Activated T-helper 9 cell treated with anti-CD3 and anti-CD28 coated beads, Interleukin-2, amount 50 U/mL, for 16 hours (primary cell): ENCODE results near the gene TRIM56.
"Not testable (repeated sequence)": the region's sequence is repeated elsewhere in the genome, so short reads cannot be mapped to it uniquely, and the experiment has no call there.

Source experiments
- DNase-seq: peaks from one replicate; pipeline ENCODE4 v3.0.0-alpha.2; 2020; ENCODE audit warnings: low read depth

Gene TRIM56

DNA sequence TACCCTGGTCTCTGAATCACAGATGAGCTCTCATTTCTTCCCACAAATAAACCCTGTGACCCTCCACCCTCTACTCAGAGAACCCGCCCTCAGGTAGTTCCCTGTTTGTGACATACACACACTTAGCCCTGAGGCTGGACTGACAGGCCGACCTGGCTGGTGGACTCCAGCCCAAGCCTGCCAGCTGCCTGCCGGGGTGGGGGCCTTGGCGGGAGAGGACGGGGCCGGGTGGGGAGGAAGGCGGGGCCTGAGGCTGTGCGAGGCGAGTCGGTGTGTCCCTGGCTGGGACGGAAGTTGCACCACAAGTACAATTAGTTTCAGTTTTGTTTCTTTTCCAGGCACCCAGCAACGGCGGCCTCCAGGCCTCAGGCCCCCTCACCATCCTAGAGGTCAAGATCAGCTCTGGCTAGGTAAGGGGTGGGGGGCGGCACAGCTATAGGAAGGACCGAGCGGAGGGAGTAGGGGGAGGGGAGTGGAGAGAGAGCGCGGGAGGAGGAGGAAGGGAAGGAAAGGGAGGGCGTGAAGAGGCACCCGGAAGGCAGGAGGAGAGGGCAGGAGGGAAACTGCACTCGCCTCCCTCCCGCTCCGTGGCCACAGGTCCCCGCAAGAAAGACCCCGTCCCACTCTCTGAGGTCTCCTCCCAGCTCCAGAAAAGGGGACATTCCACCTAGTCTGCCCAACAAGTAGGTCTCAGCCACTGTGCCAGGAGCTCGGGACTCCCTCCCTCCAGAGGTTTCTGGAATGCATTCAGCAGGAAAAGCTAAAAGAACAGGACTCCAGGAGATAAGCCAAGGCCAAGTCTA lies at the start of gene TRIM56:
TRIM56 (plus strand) TSS at position 320 of the 803 bp plus-strand sequence. CDS start 1,832 bp downstream, outside the sequence.
- peak; percentile 62 for DNase-seq

DNA sequence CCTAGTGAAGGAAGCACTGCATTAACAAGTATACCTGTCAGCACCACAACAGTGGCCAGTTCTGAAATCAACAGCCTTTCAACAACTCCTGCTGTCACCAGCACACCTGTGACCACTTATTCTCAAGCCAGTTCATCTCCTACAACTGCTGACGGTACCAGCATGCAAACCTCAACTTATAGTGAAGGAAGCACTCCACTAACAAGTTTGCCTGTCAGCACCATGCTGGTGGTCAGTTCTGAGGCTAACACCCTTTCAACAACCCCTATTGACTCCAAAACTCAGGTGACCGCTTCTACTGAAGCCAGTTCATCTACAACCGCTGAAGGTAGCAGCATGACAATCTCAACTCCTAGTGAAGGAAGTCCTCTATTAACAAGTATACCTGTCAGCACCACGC lies 49.3 kb upstream of the TRIM56 start:
- DNase-seq, result no peak

DNA sequence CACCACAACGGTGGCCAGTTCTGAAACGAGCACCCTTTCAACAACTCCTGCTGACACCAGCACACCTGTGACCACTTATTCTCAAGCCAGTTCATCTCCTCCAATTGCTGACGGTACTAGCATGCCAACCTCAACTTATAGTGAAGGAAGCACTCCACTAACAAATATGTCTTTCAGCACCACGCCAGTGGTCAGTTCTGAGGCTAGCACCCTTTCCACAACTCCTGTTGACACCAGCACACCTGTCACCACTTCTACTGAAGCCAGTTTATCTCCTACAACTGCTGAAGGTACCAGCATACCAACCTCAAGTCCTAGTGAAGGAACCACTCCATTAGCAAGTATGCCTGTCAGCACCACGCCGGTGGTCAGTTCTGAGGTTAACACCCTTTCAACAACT lies 44.0 kb upstream of the TRIM56 start:
- DNase-seq, result not testable (repeated sequence)

- peak; percentile 14 for DNase-seq
Observed at GRCh38 chr7:101058355-101058754, 26.9 kb upstream of the TRIM56 start.

DNA sequence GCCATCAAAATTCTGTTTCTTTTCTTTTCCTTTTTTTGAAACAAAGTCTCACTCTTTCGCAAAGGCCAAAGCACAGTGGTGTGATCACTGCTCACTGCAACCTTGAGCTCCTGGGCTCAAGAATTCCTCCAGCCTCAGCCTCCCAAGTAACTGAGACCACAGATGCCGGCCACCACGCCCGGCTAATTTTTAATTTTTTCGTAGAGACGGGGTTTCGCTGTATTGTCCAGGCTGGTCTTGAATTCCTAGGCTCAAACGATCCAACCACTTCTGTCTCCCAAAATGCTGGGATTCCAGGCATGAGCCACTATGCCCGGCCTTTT lies 25.7 kb upstream of the TRIM56 start:
- DNase-seq, result no peak

DNA sequence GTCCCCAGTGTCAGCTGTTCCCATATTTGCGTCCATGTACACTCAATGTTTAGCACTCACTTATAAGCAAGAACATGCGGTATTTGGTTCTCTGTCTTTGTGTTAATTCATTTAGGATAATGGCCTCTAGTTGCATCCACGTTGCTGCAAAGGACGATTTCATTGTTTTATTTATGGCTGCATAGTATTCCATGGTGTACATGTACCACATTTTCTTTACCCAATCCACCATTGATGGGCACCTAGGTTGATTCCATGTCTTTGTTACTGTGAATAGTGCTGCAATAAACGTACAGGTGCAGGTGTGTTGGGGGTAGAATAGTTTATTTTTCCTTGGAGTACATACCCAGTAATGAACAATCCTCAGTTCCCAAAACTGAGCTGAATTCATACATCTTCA lies 24.3 kb upstream of the TRIM56 start:
- DNase-seq, result no peak

DNA sequence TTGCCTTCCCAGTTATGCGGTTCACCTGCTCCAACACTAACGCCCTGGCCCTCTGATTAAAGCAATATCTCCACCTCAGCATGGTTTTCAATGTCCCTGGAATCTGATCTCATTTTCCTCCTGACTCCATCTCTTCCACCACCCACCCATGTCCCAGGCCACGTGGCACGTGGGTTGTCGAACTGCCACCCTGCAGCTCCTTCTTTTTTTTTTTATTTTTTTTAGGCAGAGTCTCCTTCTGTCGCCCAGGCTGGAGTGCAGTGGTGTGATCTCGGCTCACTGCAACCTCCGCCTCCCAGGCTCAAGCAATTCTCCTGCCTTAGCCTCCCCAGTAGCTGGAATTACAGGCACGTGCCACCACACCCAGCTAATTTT lies 21.1 kb upstream of the TRIM56 start:
- DNase-seq, result not testable (repeated sequence)

- not testable (repeated sequence) for DNase-seq
Observed at GRCh38 chr7:101065162-101065561, 20.1 kb upstream of the TRIM56 start.

DNA sequence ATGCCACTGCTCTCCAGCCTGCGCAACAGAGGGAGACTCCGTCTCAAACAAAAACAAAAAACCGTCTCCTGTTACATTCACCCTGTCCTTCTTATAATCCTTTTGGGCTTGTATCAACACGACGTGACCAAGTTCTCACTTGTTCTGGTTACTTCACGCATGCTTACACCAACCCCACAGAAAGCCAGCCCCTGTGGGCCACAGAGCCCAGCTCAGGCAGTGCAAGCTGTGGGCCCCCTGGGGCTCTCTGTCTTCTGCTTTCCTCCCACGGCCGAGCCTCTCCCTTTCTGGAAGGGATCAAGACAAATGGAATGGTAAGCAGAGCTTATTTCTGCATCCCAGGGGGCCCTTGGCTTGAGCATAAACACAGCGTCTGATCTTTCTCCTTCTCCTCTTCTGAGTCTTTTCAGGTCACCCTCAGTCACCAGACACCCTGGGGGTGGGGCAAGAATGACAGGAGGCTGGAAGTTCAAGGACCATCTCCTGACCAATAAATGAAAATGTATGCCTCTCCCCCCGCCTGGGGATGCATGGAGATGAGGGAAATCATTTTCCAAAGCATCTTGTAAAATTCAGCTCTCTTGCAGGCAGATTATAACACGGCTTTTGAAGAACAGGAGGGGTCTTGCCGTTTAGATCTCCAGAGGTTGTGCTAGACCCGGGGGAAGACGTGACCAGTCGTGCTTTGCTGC lies 19.0 kb upstream of the TRIM56 start:
- DNase-seq, result no peak

- no peak for DNase-seq
Observed at GRCh38 chr7:101066833-101067177, 18.5 kb upstream of the TRIM56 start.

- no peak for DNase-seq
Observed at GRCh38 chr7:101068401-101068800, 16.9 kb upstream of the TRIM56 start.

DNA sequence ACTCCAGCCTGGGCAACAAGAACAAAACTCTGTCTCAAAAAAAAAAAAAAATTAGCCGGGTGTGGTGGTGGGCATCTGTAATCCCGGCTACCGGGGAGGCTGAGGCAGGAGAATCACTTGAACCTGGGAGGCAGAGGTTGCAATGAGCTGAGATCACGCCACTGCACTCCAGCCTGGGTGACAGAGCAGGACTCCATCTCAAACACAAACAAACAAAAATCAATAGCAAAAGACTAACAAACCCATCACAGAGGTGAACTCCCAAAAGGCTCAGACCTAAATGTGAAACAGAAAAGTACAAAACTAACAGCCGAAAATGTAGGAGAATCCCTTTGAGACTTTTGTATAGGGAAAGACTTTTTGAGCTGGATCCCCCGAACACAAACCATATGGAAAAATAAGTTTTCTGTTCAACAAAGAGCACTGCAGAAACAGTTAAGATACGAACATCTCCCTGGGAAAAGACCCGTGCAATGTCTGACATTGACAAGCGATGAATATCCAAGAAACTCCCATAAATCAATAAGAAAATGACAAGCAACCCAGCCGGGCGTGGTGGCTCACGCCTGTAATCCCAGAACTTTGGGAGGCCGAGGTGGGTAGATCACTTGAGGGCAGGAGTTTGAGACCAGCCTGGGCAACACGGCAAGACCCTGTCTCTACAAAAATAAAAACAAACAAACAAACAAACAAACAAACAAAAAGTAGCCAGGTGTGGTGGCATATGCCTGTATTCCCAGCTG lies 13.7 kb upstream of the TRIM56 start:
- not testable (repeated sequence) for DNase-seq

DNA sequence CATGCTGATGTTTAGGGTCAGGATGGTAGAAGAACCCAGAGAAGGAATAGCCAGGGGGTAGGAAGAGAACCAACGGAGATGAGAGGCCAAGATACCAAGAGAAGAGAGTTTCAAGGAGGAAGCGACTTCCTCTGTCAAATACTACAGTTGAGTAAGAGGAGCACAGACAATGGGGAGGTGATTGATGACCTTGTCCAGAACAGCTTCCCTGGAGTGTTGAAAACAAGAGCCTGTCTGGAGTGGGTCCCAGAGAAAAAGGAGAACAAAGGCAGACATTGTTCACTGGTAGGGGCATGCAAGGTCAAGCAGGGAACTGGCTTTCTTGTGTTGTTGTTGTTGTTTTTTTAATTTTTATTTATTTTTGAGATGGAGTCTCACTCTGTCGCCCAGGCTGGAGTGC lies 9.6 kb upstream of the TRIM56 start:
- no peak for DNase-seq

DNA sequence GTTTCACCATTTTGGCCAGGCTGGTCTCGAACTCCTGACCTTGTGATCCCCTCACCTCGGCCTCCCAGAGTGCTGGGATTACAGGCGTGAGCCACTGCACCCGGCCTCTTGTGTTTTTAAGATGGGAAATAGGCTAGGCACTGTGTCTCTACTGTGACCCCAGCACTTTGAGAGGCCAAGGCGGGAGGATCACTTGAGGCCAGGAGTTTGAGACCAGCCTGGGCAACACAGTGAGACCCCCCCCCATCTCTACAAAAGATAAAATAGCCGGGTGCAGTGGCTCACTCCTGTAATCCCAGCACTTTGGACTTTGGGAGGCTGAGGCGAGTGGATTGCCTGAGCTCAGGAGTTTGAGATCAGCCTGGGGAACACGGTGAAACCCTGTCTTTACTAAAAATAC lies 9.1 kb upstream of the TRIM56 start:
- not testable (repeated sequence) for DNase-seq

DNA sequence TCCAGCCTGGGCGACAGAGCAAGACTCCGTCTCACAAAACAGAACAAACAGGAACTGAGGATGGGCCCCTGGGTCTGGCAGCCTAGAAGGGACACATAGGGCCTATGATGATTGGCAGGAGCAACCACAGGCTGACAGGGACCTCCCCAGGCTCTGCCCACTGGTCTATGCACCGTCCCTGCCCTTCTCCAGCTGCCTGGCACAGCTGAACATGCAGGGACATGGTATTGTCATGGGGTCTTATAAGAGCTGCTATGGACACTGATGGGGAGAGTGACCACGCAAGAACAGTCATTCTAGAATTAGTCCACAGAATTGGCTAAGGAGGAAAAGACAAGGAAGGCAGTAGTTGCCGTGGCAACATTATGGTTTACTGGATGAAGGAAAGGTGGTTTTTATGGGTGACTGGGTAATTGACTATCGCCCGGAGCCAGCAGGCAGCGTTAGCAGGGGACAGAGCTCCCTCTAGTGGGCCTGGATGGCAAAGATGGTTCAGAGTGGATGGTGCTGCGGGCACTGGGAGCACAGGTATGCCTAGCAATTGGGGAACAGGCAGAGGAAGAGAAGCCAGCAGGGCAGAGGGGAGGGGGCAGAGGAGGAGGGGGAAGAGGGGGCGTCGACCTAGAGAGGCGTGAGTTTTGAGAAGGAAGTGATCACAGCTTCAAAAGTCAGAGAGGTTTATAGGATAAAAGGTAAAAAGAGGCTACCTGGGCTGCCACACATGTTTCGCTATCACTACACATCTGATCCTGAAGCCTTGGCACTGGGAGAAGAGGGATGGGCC lies 7.8 kb upstream of the TRIM56 start:
- DNase-seq, result peak; percentile 69

- DNase-seq, result no peak
Observed at GRCh38 chr7:101081432-101081831, 3.8 kb upstream of the TRIM56 start.

- DNase-seq, result no peak
Observed at GRCh38 chr7:101084865-101085161, 468 bp upstream of the TRIM56 start.

- DNase-seq, result no peak
Observed at GRCh38 chr7:101087334-101088068, 2.2 kb downstream of the TRIM56 start.

DNA sequence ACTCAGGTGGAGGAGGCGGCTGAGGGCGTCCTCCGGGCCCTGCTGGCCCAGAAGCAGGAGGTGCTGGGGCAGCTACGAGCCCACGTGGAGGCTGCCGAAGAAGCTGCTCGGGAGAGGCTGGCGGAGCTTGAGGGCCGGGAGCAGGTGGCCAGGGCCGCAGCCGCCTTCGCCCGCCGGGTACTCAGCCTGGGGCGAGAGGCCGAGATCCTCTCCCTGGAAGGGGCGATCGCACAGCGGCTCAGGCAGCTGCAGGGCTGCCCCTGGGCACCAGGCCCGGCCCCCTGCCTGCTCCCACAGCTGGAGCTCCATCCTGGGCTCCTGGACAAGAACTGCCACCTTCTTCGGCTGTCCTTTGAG lies 2.8 kb downstream of the TRIM56 start:
- no peak for DNase-seq

GRCh38 chr7:101088858-101089529 lies 3.7 kb downstream of the TRIM56 start:
- DNase-seq, result no peak

- DNase-seq, result no peak
Observed at GRCh38 chr7:101089876-101090275, 4.6 kb downstream of the TRIM56 start.
